Transverse colon (tissue), 4 donors: ENCODE data around the gene SPAG8. TPM values are rescaled to one million over a fixed set of nuclear protein-coding genes. Genes with fewer than 3 reads are reported as not detected.

Experiments
- DNase-seq: peaks from one replicate; pipeline ENCODE4 v3.0.0-alpha.2; 2019
- H3K27ac ChIP-seq, 4 donors: fragments of 200-600 bp; sonication (generic); 2 replicates each; pipeline ENCODE4 v1.5.1; 2016 to 2018; ENCODE audit warnings: inconsistent platforms in 4 of 4
- H3K27me3 ChIP-seq: fragments of 200-600 bp; sonication (generic); 2 replicates; pipeline ENCODE4 v1.5.1; 2017; ENCODE audit warnings: inconsistent platforms
- H3K36me3 ChIP-seq, 4 donors: fragments of 200-600 bp; sonication (generic); 2 replicates each; pipeline ENCODE4 v1.5.1; 2017 to 2019; ENCODE audit warnings: inconsistent platforms in 4 of 4
- H3K4me1 ChIP-seq, 4 donors: fragments of 200-600 bp; sonication (generic); 2 replicates each; pipeline ENCODE4 v1.5.1; 2017 to 2020; ENCODE audit warnings: inconsistent platforms in 4 of 4
- H3K4me3 ChIP-seq, 4 donors: fragments of 200-600 bp; sonication (generic); 1 replicate in 1 of 4; 2 replicates in 3 of 4; pipeline versions ENCODE4 v1.5.1 to v1.6.1; 2017 to 2019; ENCODE audit warnings: inconsistent platforms in 4 of 4
- H3K9me3 ChIP-seq, 2 donors: fragments of 200-600 bp; sonication (generic); 2 replicates each; pipeline ENCODE4 v1.5.1; 2017 to 2019; ENCODE audit warnings: inconsistent platforms in 2 of 2
- CTCF ChIP-seq, 5 experiments: fragments of 200-600 bp in 3 of 5; fragments of 450-650 bp in 2 of 5; sonication (generic) in 3 of 5; IDR thresholded peaks; 1 replicate in 2 of 5; 2 replicates in 3 of 5; pipeline ENCODE4 v1.5.1; 2016 to 2017; ENCODE audit warnings: antibody characterized with exemption in 5 of 5, inconsistent platforms in 3 of 5, mild to moderate bottlenecking in 2 of 5, moderate library complexity in 1 of 5
- EP300 ChIP-seq: sonication (generic); formaldehyde crosslinking; IDR thresholded peaks from one replicate; pipeline ENCODE4 v1.6.1; 2017; ENCODE audit warnings: antibody characterized with exemption, low read depth
- POLR2A ChIP-seq: fragments of 450-650 bp; IDR thresholded peaks from one replicate; pipeline ENCODE4 v1.6.1; 2016; ENCODE audit warnings: antibody characterized with exemption, mild to moderate bottlenecking, moderate library complexity
- POLR2AphosphoS5 ChIP-seq, 3 donors: sonication (generic); formaldehyde crosslinking; IDR thresholded peaks; one replicate each; pipeline ENCODE4 v1.6.1; 2016; ENCODE audit warnings: antibody characterized with exemption in 3 of 3
- WGBS, 2 donors: methylation state at CpG; one replicate each; pipeline ENCODE4 v1.1.5; 2018; ENCODE audit warnings: low coverage in 1 of 2; 5-methylcytosine and 5-hydroxymethylcytosine counted together
- in situ Hi-C, 4 donors: fragments of 200-750 bp; cut with MboI; loops; one replicate each; pipeline versions ENCODE4 v1.15.0 to v1.15.1; 2017; ENCODE audit warnings: low sequenced_read_pairs in 3 of 4, low pct_ligation_motif_present in 1 of 4, low pct_unique_long_range_greater_than_20kb in 1 of 4
- intact Hi-C: fragments of 100-400 bp; cut with DNase I; formaldehyde crosslinking; loops from one replicate; pipeline ENCODE4 v1.15.1; 2023; ENCODE audit warnings: low total_unique reads
- total RNA-seq, 4 donors: library from RNA; depleted of rRNA; stranded (reverse); fragments of >200 nt; gene quantifications; one replicate each; pipeline ENCODE4 v1.1.0, GENCODE V29; 2016

Gene SPAG8
- total RNA-seq, 4 donors from 2014 or later: 0.41 to 3.0 (median 1.9) TPM; not detected in 1

- H3K27ac ChIP-seq: no peak overlapping the region
- intact Hi-C loops: no loop called here
- H3K4me3 ChIP-seq: no peak overlapping the region
- H3K27me3 ChIP-seq: no peaks in the 10 kb centered on the region
- H3K4me1 ChIP-seq: peaks cover 17 to 57% (median 50%) of the 10 kb centered on the region in 4 donors
- no peaks in the 10 kb centered on the region for H3K36me3 ChIP-seq
- DNase-seq: no peak
- no peaks in the 10 kb centered on the region for H3K9me3 ChIP-seq
- no peak for TF ChIP-seq POLR2A
- TF ChIP-seq POLR2AphosphoS5 (IDR thresholded peaks at IDR 0.05): no peak
- WGBS, 2 donors: 80 to 87% methylated on average over 1 to 4 of the region's 4 CpGs
- in situ Hi-C loops: no loop called here
Measured at GRCh38 chr9:35831040-35831439, 19.0 kb upstream of the SPAG8 start.

GRCh38 chr9:35829764-35830096, 17.7 kb upstream of the SPAG8 start:
- TF ChIP-seq CTCF (IDR thresholded peaks at IDR 0.05) (no peak), POLR2AphosphoS5 (IDR thresholded peaks at IDR 0.05) (no peak), POLR2A (no peak), EP300 (no peak)
- peak overlapping the region; percentile 72 to 82 (median 78) for H3K4me3 ChIP-seq
- in situ Hi-C loops: no loop called here
- peak overlapping the region; percentile 94 to 98 (median 94) for H3K27ac ChIP-seq
- intact Hi-C loops: no loop called here
- no peaks in the 10 kb centered on the region for H3K36me3 ChIP-seq
- no peaks in the 10 kb centered on the region for H3K9me3 ChIP-seq
- DNase-seq: no peak
- peaks cover 16 to 44% (median 37%) of the 10 kb centered on the region in 4 donors for H3K4me1 ChIP-seq
- H3K27me3 ChIP-seq: no peaks in the 10 kb centered on the region
- 28 to 29% methylated on average over 1 to 2 of the region's 2 CpGs for WGBS, 2 donors

GRCh38 chr9:35829084-35829763, 17.2 kb upstream of the SPAG8 start, which contains the start of gene TMEM8B:
Gene TMEM8B (plus strand): TSS chr9:35829228. CDS start chr9:35829448, 220 bp downstream.
- H3K9me3 ChIP-seq: no peaks in the 10 kb centered on the region
- H3K27ac ChIP-seq: peak within 1 kb of the TSS; percentile 94 to 98 (median 94)
- peak; percentile 97 for DNase-seq
- 1% methylated on average over 29 of the region's 53 CpGs; no CpG with 5 or more reads in 1 of the 2 donors for WGBS, 2 donors
- H3K36me3 ChIP-seq: no peaks in the 10 kb centered on the region
- peaks cover 11 to 39% (median 32%) of the 10 kb centered on the region in 4 donors for H3K4me1 ChIP-seq
- H3K4me3 ChIP-seq: peak within 1 kb of the TSS; percentile 72 to 82 (median 78)
- no peaks in the 10 kb centered on the region for H3K27me3 ChIP-seq
- intact Hi-C loops (no loop called here), in situ Hi-C loops (no loop called here)
- TF ChIP-seq POLR2AphosphoS5 (IDR thresholded peaks at IDR 0.05) (peak in 2 of 3 donors; percentile 27 to 55), POLR2A (peak; percentile 35), EP300 (no peak)

- TF ChIP-seq CTCF (IDR thresholded peaks at IDR 0.05) (no peak), POLR2AphosphoS5 (IDR thresholded peaks at IDR 0.05) (no peak), EP300 (no peak), POLR2A (no peak)
- Histone ChIP-seq H3K27me3 (no peaks in the 10 kb centered on the region), H3K4me3 (peak within 1 kb of the TSS; percentile 72 to 82 (median 78)), H3K36me3 (no peaks in the 10 kb centered on the region), H3K9me3 (no peaks in the 10 kb centered on the region), H3K27ac (peak within 1 kb of the TSS; percentile 94 to 98 (median 94)), H3K4me1 (peaks cover 9 to 33% (median 27%) of the 10 kb centered on the region in 4 donors)
- peak; percentile 48 for DNase-seq
- intact Hi-C loops: no loop called here
- 1% methylated on average over 16 of the region's 21 CpGs; no CpG with 5 or more reads in 1 of the 2 donors for WGBS, 2 donors
- in situ Hi-C loops: no loop called here
Measured at GRCh38 chr9:35828716-35829083, 16.6 kb upstream of the SPAG8 start, which contains the start of gene FAM221B. Gene FAM221B (minus strand): TSS chr9:35828732. CDS start chr9:35826161, 2,571 bp downstream.

- H3K36me3 ChIP-seq: no peaks in the 10 kb centered on the region
- H3K27ac ChIP-seq: no peak overlapping the region
- no peak overlapping the region for H3K4me3 ChIP-seq
- H3K4me1 ChIP-seq: peaks cover 4 to 22% (median 18%) of the 10 kb centered on the region in 4 donors
- in situ Hi-C loops (no loop called here), intact Hi-C loops (no loop called here)
- no peaks in the 10 kb centered on the region for H3K9me3 ChIP-seq
- H3K27me3 ChIP-seq: no peaks in the 10 kb centered on the region
- DNase-seq: no peak
- TF ChIP-seq EP300 (no peak), POLR2A (no peak)
- 79 to 81% methylated on average over 2 to 3 of the region's 3 CpGs for WGBS, 2 donors
Measured at GRCh38 chr9:35827486-35827885, 15.4 kb upstream of the SPAG8 start.
